ENCODE measurements around the gene SARDH. TPM values are rescaled to one million over a fixed set of nuclear protein-coding genes. Genes with fewer than 3 reads are reported as not detected.

Gene SARDH
- total RNA-seq, 1 experiment from 2014 or later, result 5.6 TPM

DNA sequence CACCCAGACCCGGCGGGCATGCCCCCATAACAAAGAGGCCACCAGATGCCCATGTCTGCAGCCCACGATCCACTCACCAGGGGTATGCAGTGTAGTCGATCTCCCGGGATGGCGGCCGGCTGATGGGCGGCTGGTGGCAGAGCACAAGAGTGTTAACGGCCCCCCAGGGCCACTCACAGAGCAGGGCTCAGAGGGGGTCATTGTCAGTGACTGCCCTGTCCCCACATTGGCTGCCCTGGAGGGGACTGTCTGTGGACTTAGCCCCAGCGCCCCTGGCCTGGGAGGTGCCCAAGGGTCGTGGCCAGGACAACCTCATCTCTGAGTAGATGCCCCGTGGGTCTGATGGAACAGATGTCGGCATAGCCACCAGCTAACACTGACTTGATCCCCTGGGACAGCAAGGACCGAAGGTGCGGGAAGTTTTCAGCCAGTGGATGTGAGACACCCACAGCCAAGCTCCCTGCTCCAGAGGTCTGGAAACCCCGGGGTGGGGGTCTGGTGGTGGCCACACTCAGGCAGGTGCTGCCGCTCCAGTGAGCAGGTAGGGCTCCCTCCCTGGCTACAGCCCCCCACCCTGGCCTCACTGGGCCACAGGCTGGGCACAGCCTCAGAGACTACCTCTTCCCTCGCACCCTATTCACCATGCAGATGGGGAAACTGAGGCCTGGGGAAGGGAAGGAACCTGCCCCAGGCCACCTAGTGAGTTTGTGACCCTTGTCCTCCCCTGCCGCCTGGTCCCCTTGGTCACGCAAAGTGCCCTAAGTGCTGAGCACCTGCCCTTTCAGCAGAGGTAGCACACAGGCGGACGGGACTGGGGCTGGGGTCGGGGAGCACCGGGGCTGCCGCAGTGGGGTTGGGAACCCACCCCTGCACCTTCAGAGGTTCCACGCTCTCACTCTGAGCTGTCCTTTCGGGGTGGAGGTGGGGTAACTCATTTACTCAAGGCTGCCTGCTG lies 38.1 kb upstream of the SARDH start:
- CTCF ChIA-PET, result interaction anchor here (1.3 kb wide), 1 partner anchor 219 kb away, joined by 3 read pairs; no protein-coding TSS in a partner anchor
- Histone ChIP-seq H3K9me3 (ENCODE audit: control insufficient read depth in 1 of 2, insufficient read depth in 1 of 2, low read depth in 1 of 2, low read length in 2 of 2) (peaks cover 5 to 11% of the 10 kb centered on the region in 2 experiments; a peak in 2 of 4 replicates), H3K79me2 (ENCODE audit: insufficient read depth, low read length) (no peaks in the 10 kb centered on the region), H3K36me3 (ENCODE audit: control insufficient read depth in 1 of 2, insufficient read depth in 2 of 2, low read length in 2 of 2) (peaks cover 5 to 17% of the 10 kb centered on the region in 2 experiments), H3K4me1 (ENCODE audit: control insufficient read depth in 1 of 2, insufficient read depth in 2 of 2, low read length in 2 of 2) (no peaks in the 10 kb centered on the region), H3K4me3 (replicated peaks in 1 of 2; ENCODE audit: low read depth in 1 of 2, low read length in 2 of 2) (no peak overlapping the region), H3K9me2 (ENCODE audit: insufficient read depth) (no peaks in the 10 kb centered on the region), H3K9ac (ENCODE audit: low read length) (no peak overlapping the region), H2AFZ (ENCODE audit: low read depth, low read length, poor library complexity, severe bottlenecking) (no peak overlapping the region), H3K27me3 (ENCODE audit: insufficient read depth, low read length) (no peaks in the 10 kb centered on the region), H3K27ac (ENCODE audit: low read depth, low read length) (no peak overlapping the region), H3K4me2 (ENCODE audit: low read length) (no peak overlapping the region), H4K20me1 (ENCODE audit: insufficient read depth) (no peaks in the 10 kb centered on the region)
- DNase-seq (ENCODE audit: low read depth, low spot score) (no peak), ATAC-seq (no peak)
- RAD21 ChIA-PET (ENCODE audit: low non-redundant PET in 1 of 2, low total read pairs in 2 of 2, uncharacterized antibody in 2 of 2, unreplicated experiment in 2 of 2), result no interaction called here
- POLR2A ChIA-PET, result no interaction called here
- no TSS peak for BruUV-seq (replicated peaks)
- intact Hi-C loops (cut with micrococcal nuclease), result no loop called here
- no peak for TF ChIP-seq SRF (IDR thresholded peaks at IDR 0.05; ENCODE audit: low read depth)
- TF ChIP-seq TCF7L2 (IDR thresholded peaks at IDR 0.05; ENCODE audit: borderline replicate concordance, extremely low read depth, insufficient read depth, insufficient read length), result no peak
- no peak for TF ChIP-seq YY1 (IDR thresholded peaks at IDR 0.05; ENCODE audit: extremely low read depth, insufficient replicate concordance, low read depth, low read length)
- TF ChIP-seq, protein P1, sequence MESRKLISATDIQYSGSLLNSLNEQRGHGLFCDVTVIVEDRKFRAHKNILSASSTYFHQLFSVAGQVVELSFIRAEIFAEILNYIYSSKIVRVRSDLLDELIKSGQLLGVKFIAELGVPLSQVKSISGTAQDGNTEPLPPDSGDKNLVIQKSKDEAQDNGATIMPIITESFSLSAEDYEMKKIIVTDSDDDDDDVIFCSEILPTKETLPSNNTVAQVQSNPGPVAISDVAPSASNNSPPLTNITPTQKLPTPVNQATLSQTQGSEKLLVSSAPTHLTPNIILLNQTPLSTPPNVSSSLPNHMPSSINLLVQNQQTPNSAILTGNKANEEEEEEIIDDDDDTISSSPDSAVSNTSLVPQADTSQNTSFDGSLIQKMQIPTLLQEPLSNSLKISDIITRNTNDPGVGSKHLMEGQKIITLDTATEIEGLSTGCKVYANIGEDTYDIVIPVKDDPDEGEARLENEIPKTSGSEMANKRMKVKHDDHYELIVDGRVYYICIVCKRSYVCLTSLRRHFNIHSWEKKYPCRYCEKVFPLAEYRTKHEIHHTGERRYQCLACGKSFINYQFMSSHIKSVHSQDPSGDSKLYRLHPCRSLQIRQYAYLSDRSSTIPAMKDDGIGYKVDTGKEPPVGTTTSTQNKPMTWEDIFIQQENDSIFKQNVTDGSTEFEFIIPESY (IDR thresholded peaks at IDR 0.05; ENCODE audit: extremely low read depth, insufficient replicate concordance, low read length), result no peak
- TF ChIP-seq, protein P2, sequence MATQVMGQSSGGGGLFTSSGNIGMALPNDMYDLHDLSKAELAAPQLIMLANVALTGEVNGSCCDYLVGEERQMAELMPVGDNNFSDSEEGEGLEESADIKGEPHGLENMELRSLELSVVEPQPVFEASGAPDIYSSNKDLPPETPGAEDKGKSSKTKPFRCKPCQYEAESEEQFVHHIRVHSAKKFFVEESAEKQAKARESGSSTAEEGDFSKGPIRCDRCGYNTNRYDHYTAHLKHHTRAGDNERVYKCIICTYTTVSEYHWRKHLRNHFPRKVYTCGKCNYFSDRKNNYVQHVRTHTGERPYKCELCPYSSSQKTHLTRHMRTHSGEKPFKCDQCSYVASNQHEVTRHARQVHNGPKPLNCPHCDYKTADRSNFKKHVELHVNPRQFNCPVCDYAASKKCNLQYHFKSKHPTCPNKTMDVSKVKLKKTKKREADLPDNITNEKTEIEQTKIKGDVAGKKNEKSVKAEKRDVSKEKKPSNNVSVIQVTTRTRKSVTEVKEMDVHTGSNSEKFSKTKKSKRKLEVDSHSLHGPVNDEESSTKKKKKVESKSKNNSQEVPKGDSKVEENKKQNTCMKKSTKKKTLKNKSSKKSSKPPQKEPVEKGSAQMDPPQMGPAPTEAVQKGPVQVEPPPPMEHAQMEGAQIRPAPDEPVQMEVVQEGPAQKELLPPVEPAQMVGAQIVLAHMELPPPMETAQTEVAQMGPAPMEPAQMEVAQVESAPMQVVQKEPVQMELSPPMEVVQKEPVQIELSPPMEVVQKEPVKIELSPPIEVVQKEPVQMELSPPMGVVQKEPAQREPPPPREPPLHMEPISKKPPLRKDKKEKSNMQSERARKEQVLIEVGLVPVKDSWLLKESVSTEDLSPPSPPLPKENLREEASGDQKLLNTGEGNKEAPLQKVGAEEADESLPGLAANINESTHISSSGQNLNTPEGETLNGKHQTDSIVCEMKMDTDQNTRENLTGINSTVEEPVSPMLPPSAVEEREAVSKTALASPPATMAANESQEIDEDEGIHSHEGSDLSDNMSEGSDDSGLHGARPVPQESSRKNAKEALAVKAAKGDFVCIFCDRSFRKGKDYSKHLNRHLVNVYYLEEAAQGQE (IDR thresholded peaks at IDR 0.05; ENCODE audit: low read depth), result no peak
- TF ChIP-seq FOSL1 (IDR thresholded peaks at IDR 0.05; ENCODE audit: low read depth), result no peak
- TF ChIP-seq, protein P3, sequence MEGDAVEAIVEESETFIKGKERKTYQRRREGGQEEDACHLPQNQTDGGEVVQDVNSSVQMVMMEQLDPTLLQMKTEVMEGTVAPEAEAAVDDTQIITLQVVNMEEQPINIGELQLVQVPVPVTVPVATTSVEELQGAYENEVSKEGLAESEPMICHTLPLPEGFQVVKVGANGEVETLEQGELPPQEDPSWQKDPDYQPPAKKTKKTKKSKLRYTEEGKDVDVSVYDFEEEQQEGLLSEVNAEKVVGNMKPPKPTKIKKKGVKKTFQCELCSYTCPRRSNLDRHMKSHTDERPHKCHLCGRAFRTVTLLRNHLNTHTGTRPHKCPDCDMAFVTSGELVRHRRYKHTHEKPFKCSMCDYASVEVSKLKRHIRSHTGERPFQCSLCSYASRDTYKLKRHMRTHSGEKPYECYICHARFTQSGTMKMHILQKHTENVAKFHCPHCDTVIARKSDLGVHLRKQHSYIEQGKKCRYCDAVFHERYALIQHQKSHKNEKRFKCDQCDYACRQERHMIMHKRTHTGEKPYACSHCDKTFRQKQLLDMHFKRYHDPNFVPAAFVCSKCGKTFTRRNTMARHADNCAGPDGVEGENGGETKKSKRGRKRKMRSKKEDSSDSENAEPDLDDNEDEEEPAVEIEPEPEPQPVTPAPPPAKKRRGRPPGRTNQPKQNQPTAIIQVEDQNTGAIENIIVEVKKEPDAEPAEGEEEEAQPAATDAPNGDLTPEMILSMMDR (IDR thresholded peaks at IDR 0.05 in 2 of 3, conservative IDR thresholded peaks at IDR 0.05 in 1 of 3; ENCODE audit: borderline replicate concordance in 1 of 3, insufficient read depth in 1 of 3, low read depth in 2 of 3, low read length in 2 of 3), result no peak
- TF ChIP-seq CEBPB (IDR thresholded peaks at IDR 0.05; ENCODE audit: low read depth), result no peak
- no peak for TF ChIP-seq SP1 (IDR thresholded peaks at IDR 0.05; ENCODE audit: low read depth)

All from HCT116 (cell line).